DND-41 (cell line): ENCODE data around the gene NBAS.

Experiments
- ATAC-seq: fragments of 200-7000 bp; cut with Tn5 transposase; 3 replicates; pipeline ENCODE4 v1.9.1; 2021; ENCODE audit warnings: low read depth; ENCODE audit not compliant: insufficient read depth
- DNase-seq: peaks from one replicate; pipeline ENCODE4 v3.0.0-alpha.2; 2020
- H2AFZ ChIP-seq: 2 replicates; pipeline ENCODE4 v1.6.0; 2012; ENCODE audit warnings: low read depth, low read length
- H3K27ac ChIP-seq: 2 replicates; pipeline ENCODE4 v1.5.1; 2012; ENCODE audit warnings: low read length, inconsistent platforms
- H3K27me3 ChIP-seq: fragments of 200-600 bp; sonication (generic); 2 replicates; pipeline ENCODE4 v1.6.0; 2012; ENCODE audit warnings: low read length, mild to moderate bottlenecking, inconsistent platforms; ENCODE audit not compliant: insufficient read depth, poor library complexity
- H3K36me3 ChIP-seq: 2 replicates; pipeline ENCODE4 v1.5.1; 2012; ENCODE audit warnings: low read length, inconsistent platforms; ENCODE audit not compliant: insufficient read depth
- H3K4me1 ChIP-seq: 2 replicates; pipeline ENCODE4 v1.5.1; 2012; ENCODE audit warnings: mild to moderate bottlenecking, low read length; ENCODE audit not compliant: insufficient read depth
- H3K4me2 ChIP-seq: 2 replicates; pipeline ENCODE4 v1.6.0; 2012; ENCODE audit warnings: mild to moderate bottlenecking, moderate library complexity, low read length, inconsistent platforms; ENCODE audit not compliant: insufficient read depth
- H3K4me3 ChIP-seq, 2 experiments: fragments of 200-600 bp in 1 of 2; shearing (Covaris generic) in 1 of 2; 2 replicates each; pipeline ENCODE4 v1.5.1; 2012 to 2016; ENCODE audit warnings: inconsistent platforms in 2 of 2, low read length in 2 of 2, mild to moderate bottlenecking in 2 of 2, low read depth in 1 of 2, moderate library complexity in 1 of 2
- H3K79me2 ChIP-seq: 2 replicates; pipeline ENCODE4 v1.6.0; 2012; ENCODE audit warnings: low read length, inconsistent platforms; ENCODE audit not compliant: insufficient read depth
- H3K9ac ChIP-seq: 2 replicates; pipeline ENCODE4 v1.6.0; 2012; ENCODE audit warnings: low read depth, mild to moderate bottlenecking, inconsistent platforms, low read length, moderate library complexity
- H3K9me3 ChIP-seq: 2 replicates; pipeline ENCODE4 v1.5.1; 2012; ENCODE audit warnings: low read length, moderate library complexity, mild to moderate bottlenecking, inconsistent platforms; ENCODE audit not compliant: insufficient read depth, severe bottlenecking
- H4K20me1 ChIP-seq: 2 replicates; pipeline ENCODE4 v1.6.0; 2012; ENCODE audit warnings: low read length; ENCODE audit not compliant: insufficient read depth
- CTCF ChIP-seq: IDR thresholded peaks from 2 replicates; pipeline ENCODE4 v1.5.1; 2012; ENCODE audit warnings: borderline replicate concordance, low read length, moderate library complexity, mild to moderate bottlenecking; ENCODE audit not compliant: poor library complexity, severe bottlenecking; ENCODE audit errors: extremely low read depth
- EZH2 ChIP-seq: IDR thresholded peaks from 3 replicates; pipeline ENCODE4 v1.6.1; 2012; ENCODE audit warnings: borderline replicate concordance, low read depth, mild to moderate bottlenecking, moderate library complexity, low read length, inconsistent platforms; ENCODE audit not compliant: severe bottlenecking

Gene NBAS

DNA sequence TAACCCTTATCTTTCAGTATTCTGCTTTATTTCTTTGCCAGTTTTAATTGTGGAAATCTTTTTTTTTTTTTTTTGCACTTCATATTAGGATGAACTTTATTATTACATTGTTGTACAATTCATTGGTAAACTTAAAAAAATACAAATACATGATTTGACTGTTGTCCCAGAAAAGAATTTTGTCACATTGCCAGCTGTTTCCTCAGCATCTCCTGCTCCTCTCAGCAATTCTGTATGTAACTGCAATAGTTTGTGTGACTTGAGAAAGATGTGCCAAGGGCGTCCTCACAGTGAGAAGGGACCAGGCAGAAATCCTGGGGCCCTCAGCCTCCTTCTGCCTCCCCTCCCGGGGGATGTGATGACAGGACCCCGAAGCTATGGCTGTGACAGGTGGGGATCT lies 254.4 kb downstream of the NBAS start:
- H2AFZ ChIP-seq: no peak overlapping the region
- no peak overlapping the region for H3K4me2 ChIP-seq
- ATAC-seq (no peak), DNase-seq (no peak)
- no peak overlapping the region for H3K9ac ChIP-seq
- no peaks in the 10 kb centered on the region for H4K20me1 ChIP-seq
- H3K79me2 ChIP-seq: no peaks in the 10 kb centered on the region
- no peaks in the 10 kb centered on the region for H3K27me3 ChIP-seq
- peaks cover 25% of the 10 kb centered on the region for H3K4me1 ChIP-seq
- no peak for TF ChIP-seq EZH2
- TF ChIP-seq CTCF: no peak
- H3K4me3 ChIP-seq: no peak overlapping the region
- no peak overlapping the region for H3K27ac ChIP-seq
- H3K36me3 ChIP-seq: peaks cover 18% of the 10 kb centered on the region
- no peaks in the 10 kb centered on the region for H3K9me3 ChIP-seq

DNA sequence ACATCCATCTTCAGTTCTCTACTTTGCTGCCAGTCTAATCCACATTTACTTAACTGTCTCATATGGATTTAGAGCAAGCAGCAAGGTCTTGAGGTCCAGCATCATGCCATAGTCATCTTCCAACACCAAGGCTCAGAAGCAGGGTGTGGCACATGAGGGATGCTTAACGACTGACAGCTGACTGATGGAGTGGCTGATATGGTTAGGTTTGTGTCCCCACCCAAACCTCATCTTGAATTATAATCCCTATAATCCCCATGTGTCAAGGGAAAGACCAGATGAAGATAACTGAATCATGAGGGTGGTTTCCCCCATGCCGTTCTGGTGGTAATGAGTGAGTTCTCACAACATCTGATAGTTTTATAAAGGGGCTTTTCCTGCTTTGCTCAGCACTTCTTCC lies 257.3 kb downstream of the NBAS start:
- no peaks in the 10 kb centered on the region for H3K27me3 ChIP-seq
- H3K79me2 ChIP-seq: no peaks in the 10 kb centered on the region
- no peaks in the 10 kb centered on the region for H3K9me3 ChIP-seq
- TF ChIP-seq EZH2 (no peak), CTCF (no peak)
- H4K20me1 ChIP-seq: no peaks in the 10 kb centered on the region
- no peak overlapping the region for H2AFZ ChIP-seq
- H3K4me1 ChIP-seq: peaks cover 37% of the 10 kb centered on the region
- ATAC-seq: no peak
- H3K4me3 ChIP-seq: no peak overlapping the region
- H3K4me2 ChIP-seq: no peak overlapping the region
- peaks cover 18% of the 10 kb centered on the region for H3K36me3 ChIP-seq
- DNase-seq: no peak
- H3K27ac ChIP-seq: no peak overlapping the region
- H3K9ac ChIP-seq: no peak overlapping the region

DNA sequence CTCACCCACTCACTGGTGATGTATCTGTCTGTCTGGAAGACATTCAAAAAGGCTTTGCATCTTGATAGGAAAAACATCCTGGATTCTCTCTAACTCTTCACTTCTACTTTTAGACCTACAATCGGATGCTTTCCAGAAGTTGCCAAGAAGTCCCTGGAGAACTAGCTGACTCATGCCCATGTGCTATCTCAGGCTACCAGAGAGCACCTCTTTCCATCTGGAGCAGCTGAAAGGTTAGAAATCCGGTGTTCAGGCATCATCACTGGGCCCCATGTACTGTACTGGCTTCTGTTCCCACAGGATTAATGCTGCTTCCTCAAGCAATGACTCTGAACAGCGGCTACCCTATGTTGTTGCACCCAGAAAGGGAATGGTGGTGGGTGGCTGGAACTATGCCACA lies 259.0 kb downstream of the NBAS start:
- no peak for TF ChIP-seq CTCF
- TF ChIP-seq EZH2: no peak
- Histone ChIP-seq H3K4me3 (no peak overlapping the region), H2AFZ (no peak overlapping the region), H4K20me1 (no peaks in the 10 kb centered on the region), H3K36me3 (peaks cover 13% of the 10 kb centered on the region), H3K9ac (no peak overlapping the region), H3K4me1 (peaks cover 46% of the 10 kb centered on the region), H3K4me2 (peak overlapping the region; percentile 54; the same call in 1 of the 2 replicates), H3K27ac (peak overlapping the region; percentile 77), H3K27me3 (no peaks in the 10 kb centered on the region), H3K79me2 (no peaks in the 10 kb centered on the region), H3K9me3 (no peaks in the 10 kb centered on the region)
- no peak for DNase-seq
- no peak for ATAC-seq
